A673 (cell line): ENCODE data around the gene CABS1. TPM values are rescaled to one million over a fixed set of nuclear protein-coding genes. Genes with fewer than 3 reads are reported as not detected.

Experiments used
- BruUV-seq: library from RNA; stranded (reverse); fragments of 400-500 nt; replicated peaks from 2 replicates; lab custom pipeline; 2021; lab: Mats Ljungman, UMichigan
- CTCF ChIA-PET: fragments of 300-600 bp; sonication (Branson Sonifier 250); formaldehyde crosslinking; loops from one replicate; lab custom pipeline; 2022; ENCODE audit warnings: antibody characterized with exemption; lab: Charles Lee
- POLR2A ChIA-PET: fragments of 300-600 bp; sonication (Branson Sonifier 250); formaldehyde crosslinking; loops from one replicate; lab custom pipeline; 2022; ENCODE audit warnings: antibody characterized with exemption; ENCODE audit not compliant: low non-redundant PET; lab: Charles Lee
- DNase-seq: peaks from one replicate; pipeline ENCODE4 v3.0.0-alpha.2; 2015; ENCODE audit warnings: low spot score
- H3K27ac ChIP-seq: fragments of 200-600 bp; sonication (generic); 2 replicates; pipeline ENCODE4 v1.5.1; 2016; ENCODE audit warnings: mixed run types, low read depth, mild to moderate bottlenecking, mixed read lengths, antibody characterized with exemption, low read length; ENCODE audit not compliant: poor library complexity, severe bottlenecking
- H3K27me3 ChIP-seq: fragments of 200-600 bp; sonication (generic); replicated peaks from 2 replicates; pipeline ENCODE4 v1.6.1; 2017; ENCODE audit warnings: mixed run types, low read depth, mild to moderate bottlenecking, mixed read lengths, antibody characterized with exemption, low read length; ENCODE audit not compliant: insufficient read depth, poor library complexity
- H3K36me3 ChIP-seq: fragments of 200-600 bp; sonication (generic); 2 replicates; pipeline ENCODE4 v1.6.1; 2016; ENCODE audit warnings: mixed run types, mild to moderate bottlenecking, mixed read lengths, antibody characterized with exemption, low read length; ENCODE audit not compliant: insufficient read depth, poor library complexity, severe bottlenecking
- H3K4me1 ChIP-seq: fragments of 200-600 bp; sonication (generic); 2 replicates; pipeline ENCODE4 v1.6.1; 2017; ENCODE audit warnings: mixed run types, mild to moderate bottlenecking, mixed read lengths, antibody characterized with exemption, low read length; ENCODE audit not compliant: insufficient read depth, poor library complexity, severe bottlenecking
- H3K4me3 ChIP-seq: fragments of 200-600 bp; sonication (generic); 2 replicates; pipeline ENCODE4 v1.5.1; 2016; ENCODE audit warnings: low read depth, mixed run types, mild to moderate bottlenecking, mixed read lengths, low read length; ENCODE audit not compliant: poor library complexity, severe bottlenecking
- H3K9me3 ChIP-seq: fragments of 200-600 bp; sonication (generic); 2 replicates; pipeline ENCODE4 v1.6.1; 2016; ENCODE audit warnings: mixed run types, low read depth, mild to moderate bottlenecking, mixed read lengths, antibody characterized with exemption, low read length; ENCODE audit not compliant: poor library complexity, severe bottlenecking
- CTCF ChIP-seq: fragments of 300-800, 200-600 bp; sonication (generic); conservative IDR thresholded peaks from 2 replicates; pipeline ENCODE4 v1.5.1; 2017; ENCODE audit warnings: low read depth, mild to moderate bottlenecking, antibody characterized with exemption, low read length, moderate library complexity, mixed read lengths
- EZH2 ChIP-seq: fragments of 200-600 bp; sonication (generic); IDR thresholded peaks from 2 replicates; pipeline ENCODE4 v1.6.1; 2017; ENCODE audit warnings: borderline replicate concordance, low read depth, mild to moderate bottlenecking, mixed read lengths, antibody characterized with exemption, low read length; ENCODE audit not compliant: poor library complexity, severe bottlenecking
- intact Hi-C: fragments of 100-400 bp; cut with micrococcal nuclease; formaldehyde crosslinking; loops from one replicate; pipeline ENCODE4 v1.10.0; 2022; ENCODE audit not compliant: unreplicated experiment
- total RNA-seq: library from RNA; stranded (reverse); gene quantifications from 2 replicates; pipeline ENCODE4 v1.2.3, GENCODE V29; 2021

CABS1 gene
- total RNA-seq, 1 experiment from 2014 or later, result not detected

GRCh38 chr4:70306076-70306475 is 28.7 kb upstream of the CABS1 start:
- Histone ChIP-seq H3K9me3 (no peaks in the 10 kb centered on the region), H3K4me1 (no peaks in the 10 kb centered on the region), H3K4me3 (no peak overlapping the region), H3K36me3 (no peaks in the 10 kb centered on the region), H3K27ac (no peak overlapping the region), H3K27me3 (no peaks in the 10 kb centered on the region)
- no TSS peak for BruUV-seq
- DNase-seq, result peak; percentile 19
- no peak for TF ChIP-seq CTCF
- TF ChIP-seq EZH2, result no peak
- POLR2A ChIA-PET, result interaction anchor here (0.5 kb wide), 1 partner anchor 214 kb away, joined by 32 read pairs; no protein-coding TSS in a partner anchor
- intact Hi-C loops, result no loop called here
- CTCF ChIA-PET, result no interaction called here

GRCh38 chr4:70313736-70314135 is 21.0 kb upstream of the CABS1 start:
- POLR2A ChIA-PET, result no interaction called here
- DNase-seq, result no peak
- no peaks in the 10 kb centered on the region for H3K27me3 ChIP-seq
- H3K9me3 ChIP-seq, result no peaks in the 10 kb centered on the region
- no peaks in the 10 kb centered on the region for H3K4me1 ChIP-seq
- CTCF ChIA-PET, result no interaction called here
- no peaks in the 10 kb centered on the region for H3K36me3 ChIP-seq
- no peak overlapping the region for H3K4me3 ChIP-seq
- no peak overlapping the region for H3K27ac ChIP-seq
- BruUV-seq, result no TSS peak
- no peak for TF ChIP-seq CTCF
- TF ChIP-seq EZH2, result no peak
- intact Hi-C loops, result no loop called here

- BruUV-seq, result no TSS peak
- H3K9me3 ChIP-seq, result no peaks in the 10 kb centered on the region
- intact Hi-C loops, result loop anchor here (5.0 kb wide), 1 partner anchor 191 kb away; no protein-coding TSS in a partner anchor
- TF ChIP-seq EZH2, result no peak
- 0 out of 2 replicates have a peak, but pooled peaks have one; percentile 30 for TF ChIP-seq CTCF
- CTCF ChIA-PET, result no interaction called here
- POLR2A ChIA-PET, result no interaction called here
- H3K4me1 ChIP-seq, result no peaks in the 10 kb centered on the region
- no peaks in the 10 kb centered on the region for H3K27me3 ChIP-seq
- H3K36me3 ChIP-seq, result no peaks in the 10 kb centered on the region
- DNase-seq, result no peak
- no peak overlapping the region for H3K4me3 ChIP-seq
- no peak overlapping the region for H3K27ac ChIP-seq
Measured at GRCh38 chr4:70315928-70316327, 18.9 kb upstream of the CABS1 start.
